Mucosa of stomach (tissue), 1 donor: Measurements from ENCODE around the gene GPR55.
"Not testable (repeated sequence)": the region's sequence is repeated elsewhere in the genome, so short reads cannot be mapped to it uniquely, and the experiment has no call there.

Source experiments
- H3K27me3 ChIP-seq: one replicate; pipeline ENCODE4 v1.7.0; 2013; ENCODE audit warnings: mild to moderate bottlenecking, low read length; ENCODE audit not compliant: control insufficient read depth, insufficient read depth
- H3K36me3 ChIP-seq: one replicate; pipeline ENCODE4 v1.7.0; 2013; ENCODE audit warnings: low read length; ENCODE audit not compliant: control insufficient read depth, insufficient read depth
- H3K4me1 ChIP-seq: one replicate; pipeline ENCODE4 v1.7.0; 2013; ENCODE audit warnings: mild to moderate bottlenecking, low read length; ENCODE audit not compliant: control insufficient read depth, insufficient read depth
- H3K4me3 ChIP-seq: one replicate; pipeline ENCODE4 v1.7.0; 2013; ENCODE audit warnings: low read length
- H3K9ac ChIP-seq: one replicate; pipeline ENCODE4 v1.7.0; 2013; ENCODE audit warnings: mild to moderate bottlenecking, low read length, moderate library complexity
- H3K9me3 ChIP-seq: one replicate; pipeline ENCODE4 v1.7.0; 2013; ENCODE audit warnings: mild to moderate bottlenecking, low read length, moderate library complexity; ENCODE audit not compliant: control insufficient read depth
- donor health status: Pancreatic carcinoma.

Gene GPR55

DNA sequence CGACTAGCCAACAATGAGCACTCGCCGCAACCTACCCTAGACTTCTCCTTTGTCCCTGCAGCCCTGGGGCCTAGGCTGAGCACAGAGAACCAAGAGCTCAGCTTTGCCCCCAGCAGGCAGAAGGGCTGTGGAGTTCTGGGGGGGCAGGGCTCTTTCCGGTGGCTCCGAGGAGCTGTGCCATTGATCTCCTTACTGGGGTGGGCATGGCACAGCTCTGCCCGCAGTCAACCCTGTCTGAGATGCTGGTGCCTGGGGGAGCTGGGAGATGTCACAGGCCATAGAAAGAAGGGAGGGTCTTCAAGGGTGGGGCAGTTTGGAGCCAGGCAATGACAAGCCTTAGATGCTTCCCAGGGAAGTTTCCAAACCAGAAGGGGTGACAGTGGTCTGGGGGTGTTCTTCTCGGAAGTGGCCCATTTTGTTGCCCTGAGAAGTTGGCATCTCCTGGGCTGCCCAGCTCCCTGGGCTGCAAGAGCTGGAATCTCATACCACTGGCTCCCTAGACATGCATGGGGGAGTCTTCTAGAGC, 14.1 kb upstream of the GPR55 start:
- Histone ChIP-seq H3K4me3 (no peak overlapping the region), H3K36me3 (no peaks in the 10 kb centered on the region), H3K27me3 (peaks cover 2% of the 10 kb centered on the region), H3K9me3 (no peaks in the 10 kb centered on the region), H3K4me1 (no peaks in the 10 kb centered on the region), H3K9ac (no peak overlapping the region)

DNA sequence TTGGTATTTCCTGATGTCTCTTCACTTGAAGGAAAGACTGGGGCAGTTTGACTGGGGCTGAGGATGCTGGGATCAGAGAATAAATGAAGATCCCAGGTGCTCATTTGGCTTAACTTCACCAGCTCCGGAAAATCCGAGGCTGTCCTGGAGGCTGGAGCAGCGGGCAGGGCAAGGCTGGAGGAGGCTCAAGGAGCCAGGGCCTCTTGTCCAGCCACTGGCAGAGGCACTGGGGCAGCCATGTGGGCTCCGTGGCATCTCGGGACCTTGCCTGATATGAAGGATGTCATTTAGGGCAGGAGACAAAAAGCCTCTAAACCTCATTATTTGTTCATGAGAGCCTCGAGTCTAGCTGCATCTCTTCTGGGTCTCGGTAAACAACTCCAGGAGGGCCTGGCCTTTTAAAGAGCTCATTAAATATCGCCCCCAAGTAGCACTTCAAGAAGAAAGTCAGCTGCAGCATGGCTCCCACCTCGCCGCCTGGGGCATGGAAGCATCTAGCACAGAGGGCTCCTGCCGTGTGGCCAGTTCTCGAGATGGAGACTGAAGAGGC, 13.5 kb upstream of the GPR55 start:
- Histone ChIP-seq H3K27me3 (peaks cover 6% of the 10 kb centered on the region), H3K9me3 (no peaks in the 10 kb centered on the region), H3K9ac (no peak overlapping the region), H3K4me1 (no peaks in the 10 kb centered on the region), H3K4me3 (no peak overlapping the region), H3K36me3 (no peaks in the 10 kb centered on the region)

DNA sequence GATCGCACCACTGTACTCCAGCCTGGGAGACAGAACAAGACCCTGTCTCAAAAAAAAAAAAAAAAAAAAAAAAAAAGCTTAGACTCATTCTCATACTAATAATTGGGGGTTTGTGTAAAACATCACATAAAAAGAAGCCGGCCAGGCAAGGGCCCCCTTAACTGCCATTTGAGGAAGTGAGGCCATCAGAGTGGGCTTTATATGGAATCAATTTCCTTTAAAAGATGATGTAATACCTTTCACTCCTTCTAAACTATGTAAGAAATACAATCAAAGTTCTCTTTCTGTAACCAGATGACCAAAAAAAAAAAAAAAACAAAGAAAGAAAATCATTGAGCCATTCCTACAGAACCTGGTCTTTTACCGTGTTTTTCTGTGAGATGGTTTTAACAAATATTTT, 13.1 kb upstream of the GPR55 start:
- Histone ChIP-seq H3K9me3 (no peaks in the 10 kb centered on the region), H3K36me3 (no peaks in the 10 kb centered on the region), H3K4me3 (no peak overlapping the region), H3K4me1 (no peaks in the 10 kb centered on the region), H3K9ac (no peak overlapping the region), H3K27me3 (peaks cover 6% of the 10 kb centered on the region)

DNA sequence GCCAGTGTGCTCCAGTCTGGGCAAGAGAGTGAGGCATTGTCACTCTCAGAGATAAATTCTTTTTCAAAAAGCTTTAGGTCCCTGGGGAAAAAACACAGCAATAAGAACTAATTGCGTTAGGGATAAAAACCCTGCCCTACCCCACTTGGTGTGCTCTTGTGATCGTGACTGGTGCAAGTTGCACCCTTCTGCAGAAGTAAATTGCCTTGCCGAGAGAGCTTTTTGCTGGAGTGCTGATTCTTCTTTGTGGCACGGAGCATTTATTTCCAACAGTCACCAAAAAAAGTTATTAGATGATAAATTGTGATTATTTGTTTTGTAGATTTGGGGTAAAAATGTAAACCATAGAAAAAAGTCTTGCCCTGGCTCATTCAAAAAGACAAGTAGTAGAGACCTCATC, 12.3 kb upstream of the GPR55 start:
- H3K9me3 ChIP-seq, result no peaks in the 10 kb centered on the region
- peaks cover 6% of the 10 kb centered on the region for H3K27me3 ChIP-seq
- no peak overlapping the region for H3K4me3 ChIP-seq
- H3K9ac ChIP-seq, result no peak overlapping the region
- H3K36me3 ChIP-seq, result no peaks in the 10 kb centered on the region
- no peaks in the 10 kb centered on the region for H3K4me1 ChIP-seq

DNA sequence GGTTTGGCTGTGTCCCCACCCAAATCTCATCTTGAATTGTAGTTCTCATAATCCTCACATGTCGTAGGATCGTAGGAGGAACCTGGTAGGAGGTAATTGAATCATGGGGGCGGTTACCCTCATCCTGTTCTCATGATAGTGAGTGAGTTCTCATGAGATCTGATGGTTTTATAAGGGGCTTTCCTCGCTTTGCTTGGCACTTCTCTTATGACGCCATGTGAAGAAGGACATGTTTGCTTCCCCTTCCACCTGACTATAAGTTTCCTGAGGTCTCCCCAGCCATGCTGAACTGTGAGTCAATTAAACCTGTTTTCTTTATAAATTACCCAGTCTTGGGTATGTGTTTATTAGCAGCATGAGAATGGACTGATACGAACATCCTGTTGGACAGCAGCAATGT, 11.2 kb upstream of the GPR55 start:
- not testable (repeated sequence) for H3K9me3 ChIP-seq, H3K36me3 ChIP-seq, H3K4me1 ChIP-seq, H3K4me3 ChIP-seq, H3K9ac ChIP-seq, H3K27me3 ChIP-seq

DNA sequence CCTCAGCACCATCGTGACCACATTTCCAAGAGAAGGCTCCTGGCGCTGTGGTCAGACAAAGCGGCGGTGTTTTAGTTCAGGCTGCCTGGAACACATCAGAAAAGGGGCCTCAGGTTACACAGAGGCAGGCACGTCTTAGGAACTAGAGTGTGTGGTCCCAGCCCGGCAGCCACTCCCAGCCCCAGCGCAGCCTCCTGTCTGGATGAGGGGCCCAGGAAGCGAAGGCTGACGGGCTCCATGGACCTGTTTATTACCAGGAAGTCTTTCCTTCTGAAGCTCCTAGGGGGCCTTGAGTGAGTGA, 10.0 kb upstream of the GPR55 start:
- no peaks in the 10 kb centered on the region for H3K4me1 ChIP-seq

DNA sequence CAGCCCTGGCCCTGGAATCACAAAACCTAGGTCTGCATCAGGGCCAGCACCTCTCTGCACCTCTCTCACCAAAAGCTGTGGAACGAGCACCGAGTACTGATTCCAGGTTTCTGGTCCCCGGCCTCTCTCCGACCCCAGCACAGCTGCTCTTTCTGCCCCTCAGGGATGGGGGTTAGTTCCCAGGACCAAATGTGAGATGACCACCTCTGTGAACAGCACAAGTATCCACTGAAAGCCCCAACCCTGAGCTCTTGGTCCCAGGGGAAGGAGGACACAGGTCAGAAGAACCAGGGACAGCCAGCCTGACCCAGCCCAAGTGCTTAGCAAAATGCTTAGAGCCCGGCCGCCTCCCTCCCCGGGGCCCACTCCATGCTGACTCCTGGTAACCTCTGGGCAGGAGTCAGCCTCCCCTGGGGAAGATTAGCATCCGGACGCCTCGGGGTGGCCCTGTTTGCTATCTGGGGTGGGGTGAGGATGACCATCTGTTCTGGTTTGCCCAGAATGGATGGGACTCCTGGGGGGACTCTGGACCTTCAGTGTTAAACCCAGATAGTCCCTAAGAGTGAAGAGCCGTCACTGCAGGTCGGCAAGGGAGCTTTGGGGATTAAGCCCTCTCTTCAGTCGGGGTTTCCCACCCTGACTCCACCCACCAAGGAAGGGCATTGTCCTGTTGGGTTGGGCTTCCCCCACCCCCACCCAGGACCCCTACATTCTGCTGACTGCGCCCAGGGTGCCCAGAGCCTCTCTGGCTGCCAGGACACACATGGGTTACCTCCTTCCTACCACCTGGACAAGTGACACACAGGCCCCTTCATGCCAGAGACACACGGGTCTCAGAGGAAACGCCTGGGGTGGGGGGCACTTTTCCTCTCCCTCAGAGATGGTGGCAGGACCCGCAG, 9.4 kb upstream of the GPR55 start:
- H3K27me3 ChIP-seq, result peaks cover 6% of the 10 kb centered on the region
- no peaks in the 10 kb centered on the region for H3K36me3 ChIP-seq
- H3K9me3 ChIP-seq, result no peaks in the 10 kb centered on the region
- H3K9ac ChIP-seq, result no peak overlapping the region
- H3K4me1 ChIP-seq, result no peaks in the 10 kb centered on the region
- no peak overlapping the region for H3K4me3 ChIP-seq

More for the DNA sequence above, 10.0 kb upstream of the GPR55 start:
- Histone ChIP-seq H3K9me3 (no peaks in the 10 kb centered on the region), H3K9ac (no peak overlapping the region), H3K4me3 (no peak overlapping the region), H3K27me3 (peaks cover 6% of the 10 kb centered on the region), H3K36me3 (no peaks in the 10 kb centered on the region)

DNA sequence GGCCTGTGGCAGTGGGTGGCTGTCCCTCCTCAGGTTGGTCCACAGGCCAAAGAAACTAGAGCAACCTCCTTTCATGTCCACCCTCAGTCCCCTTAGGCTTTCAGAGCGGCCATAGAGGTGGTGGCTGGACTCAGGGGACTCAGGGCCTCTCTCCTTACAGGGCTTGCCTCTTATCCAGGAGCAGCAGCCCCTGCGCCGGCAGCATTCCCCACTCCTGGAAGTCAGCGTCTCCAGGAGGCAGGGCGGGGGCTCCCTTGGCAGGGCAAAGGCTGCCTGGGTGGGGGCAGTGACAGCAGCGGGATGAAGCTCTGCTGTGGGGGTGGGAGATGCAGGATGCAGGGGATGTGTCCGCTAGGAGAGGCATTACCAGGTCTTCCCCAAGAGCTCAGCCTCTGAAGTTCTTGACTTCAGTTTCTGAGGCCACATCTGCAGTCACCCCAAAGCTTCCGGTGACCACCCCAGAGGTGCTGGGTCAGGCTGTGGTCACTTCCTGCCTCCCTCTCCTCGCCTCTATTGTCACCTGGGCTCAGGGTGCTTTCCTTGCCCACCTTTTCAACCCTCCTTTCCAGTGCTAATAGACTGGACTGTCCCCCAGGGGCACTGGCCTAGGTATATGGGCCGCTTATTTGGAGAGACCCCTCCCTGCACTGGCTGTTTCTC, 8.6 kb upstream of the GPR55 start:
- no peaks in the 10 kb centered on the region for H3K9me3 ChIP-seq
- H3K27me3 ChIP-seq, result peaks cover 6% of the 10 kb centered on the region
- no peak overlapping the region for H3K9ac ChIP-seq
- no peaks in the 10 kb centered on the region for H3K4me1 ChIP-seq
- no peak overlapping the region for H3K4me3 ChIP-seq
- H3K36me3 ChIP-seq, result no peaks in the 10 kb centered on the region

DNA sequence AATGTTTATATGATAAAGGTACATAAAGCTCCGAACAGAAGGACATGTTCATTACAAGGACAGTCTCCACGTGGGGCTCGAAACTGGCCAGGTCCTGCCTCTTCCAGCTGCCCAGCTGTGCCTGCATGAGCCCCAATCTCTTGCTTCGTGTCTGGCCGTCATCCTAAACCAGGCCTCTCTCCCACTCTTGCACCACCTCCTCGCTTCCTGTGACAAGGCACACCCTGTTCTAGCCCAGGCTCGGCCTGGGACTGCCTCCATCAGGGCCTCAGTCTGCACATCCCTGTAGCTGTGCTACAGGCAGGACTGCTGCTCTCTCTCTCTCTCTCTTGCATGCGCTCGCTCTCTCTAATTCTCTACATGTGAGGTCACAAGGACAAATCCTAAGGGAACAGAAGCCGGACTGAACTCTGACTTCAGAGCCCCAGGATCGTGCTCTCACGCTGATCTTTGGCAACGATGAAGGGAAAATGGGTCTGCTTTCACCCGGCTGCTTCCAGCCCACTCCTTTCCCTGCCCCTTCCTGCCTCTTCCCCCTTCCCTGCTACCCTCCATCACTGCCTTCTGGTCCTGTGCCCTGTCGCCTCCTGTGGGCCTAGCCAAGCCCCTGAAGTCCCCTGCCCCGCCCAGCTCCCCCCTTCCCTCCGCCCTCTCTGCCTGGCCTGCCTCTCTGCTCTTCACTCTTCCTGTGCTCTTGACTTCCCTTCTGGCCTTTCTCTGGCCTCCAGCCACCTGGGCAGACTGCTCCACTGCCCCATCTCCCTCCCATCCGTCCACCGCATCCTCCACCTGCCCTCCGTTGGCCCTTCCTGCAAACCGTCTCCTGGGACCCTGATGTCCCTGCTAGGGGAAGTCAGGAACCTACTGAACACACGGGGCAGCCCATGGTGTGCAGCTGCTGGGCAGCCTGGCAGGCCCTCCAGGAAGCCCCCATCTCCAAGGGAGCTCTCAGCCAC, 7.8 kb upstream of the GPR55 start:
- H3K27me3 ChIP-seq, result peaks cover 6% of the 10 kb centered on the region
- no peaks in the 10 kb centered on the region for H3K4me1 ChIP-seq
- no peak overlapping the region for H3K4me3 ChIP-seq
- no peak overlapping the region for H3K9ac ChIP-seq
- no peaks in the 10 kb centered on the region for H3K36me3 ChIP-seq
- H3K9me3 ChIP-seq, result no peaks in the 10 kb centered on the region

DNA sequence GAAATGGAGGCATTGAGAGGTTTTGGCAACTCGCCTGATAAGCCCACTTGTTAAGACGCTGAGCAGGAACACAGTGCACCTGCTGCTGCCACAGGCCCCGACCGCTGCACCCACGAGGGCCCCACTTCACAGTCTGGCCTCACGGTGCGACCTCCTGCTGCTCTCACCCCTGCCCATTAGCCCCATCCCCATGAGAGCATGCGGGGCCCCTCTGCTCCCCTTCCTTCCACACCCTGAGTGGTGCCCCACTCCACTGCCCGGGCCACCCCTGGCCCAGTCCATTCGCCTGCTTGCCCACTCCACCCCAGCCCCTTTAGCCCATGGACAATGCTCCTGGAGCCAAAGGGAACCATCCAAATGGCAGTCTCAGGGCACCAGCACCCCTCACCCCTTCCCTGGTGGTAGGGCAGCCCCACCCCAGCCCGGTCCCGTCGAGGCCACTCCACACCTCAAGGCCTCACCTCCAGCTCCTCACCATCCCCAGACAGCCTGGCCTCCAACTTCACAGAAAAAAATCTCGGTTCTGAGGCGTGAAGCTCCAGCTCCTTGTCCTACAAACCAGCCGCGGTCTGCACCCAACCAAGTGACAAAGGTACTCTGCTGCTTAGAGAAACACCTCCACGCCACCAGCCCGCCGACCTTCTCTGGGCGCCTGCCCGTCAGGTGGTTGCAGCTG, 6.7 kb upstream of the GPR55 start:
- no peaks in the 10 kb centered on the region for H3K9me3 ChIP-seq

DNA sequence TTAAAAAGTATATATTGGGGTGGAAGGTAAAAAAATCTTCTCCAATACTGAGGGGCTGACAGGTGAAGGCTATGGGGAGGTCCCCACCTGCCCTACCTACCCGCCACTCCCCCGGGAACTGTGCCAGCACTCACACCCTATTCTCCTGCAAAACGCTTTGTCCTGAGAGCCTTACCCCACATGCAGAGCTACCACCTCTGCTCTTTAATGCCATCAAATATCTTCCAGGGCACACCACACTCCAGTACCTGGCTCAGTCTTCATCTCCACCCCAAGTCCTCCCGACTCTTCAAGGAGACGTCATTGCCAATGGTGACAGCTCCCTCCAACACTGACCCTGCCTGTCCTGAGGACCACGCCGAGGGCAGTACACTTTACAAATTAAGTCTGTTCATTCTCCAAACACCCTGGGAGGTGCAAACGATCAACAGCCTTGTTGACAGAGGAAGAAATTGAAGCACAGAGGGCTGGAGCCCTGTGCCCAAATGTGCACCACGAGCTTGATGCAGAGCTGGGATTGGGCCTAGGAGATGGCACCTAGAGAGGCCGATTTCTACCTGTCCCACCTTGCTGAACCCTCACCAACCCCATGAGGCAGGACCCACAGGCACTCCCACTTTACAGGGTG, 6.0 kb upstream of the GPR55 start:
- Histone ChIP-seq H3K36me3 (no peaks in the 10 kb centered on the region), H3K4me3 (no peak overlapping the region), H3K4me1 (no peaks in the 10 kb centered on the region), H3K9me3 (no peaks in the 10 kb centered on the region), H3K9ac (no peak overlapping the region), H3K27me3 (peaks cover 6% of the 10 kb centered on the region)

More for the DNA sequence above, 6.7 kb upstream of the GPR55 start:
- H3K27me3 ChIP-seq, result peaks cover 6% of the 10 kb centered on the region
- H3K4me3 ChIP-seq, result no peak overlapping the region
- H3K4me1 ChIP-seq, result no peaks in the 10 kb centered on the region
- no peak overlapping the region for H3K9ac ChIP-seq
- H3K36me3 ChIP-seq, result no peaks in the 10 kb centered on the region
